Activated naive CD4-positive, alpha-beta T cell treated with anti-CD3 and anti-CD28 coated beads, Interleukin-2, amount 10 ng/mL, durations not matched to agents 7 days and 5 days (primary cell): ENCODE results near the gene GDAP2.
A peak's percentile ranks its signal among the peaks of the same experiment; 100 is the strongest.

ENCODE experiments used
- CTCF ChIA-PET: fragments of 350-600 bp; sonication (Branson Sonifier 250); formaldehyde crosslinking; loops from one replicate; lab custom pipeline; 2021; ENCODE audit warnings: antibody characterized with exemption; lab: Charles Lee
- DNase-seq: peaks from one replicate; pipeline ENCODE4 v3.0.0-alpha.2; 2020
- H3K27ac Mint-ChIP-seq: one replicate; pipeline ENCODE4 v1.8.0; 2021; ENCODE audit warnings: mild to moderate bottlenecking, moderate library complexity, mixed read lengths
- H3K27me3 Mint-ChIP-seq: one replicate; pipeline ENCODE4 v1.8.0; 2021; ENCODE audit warnings: mild to moderate bottlenecking, mixed read lengths
- H3K36me3 Mint-ChIP-seq: one replicate; pipeline ENCODE4 v1.8.0; 2021; ENCODE audit warnings: mixed read lengths
- H3K4me1 Mint-ChIP-seq: one replicate; pipeline ENCODE4 v1.8.0; 2021; ENCODE audit warnings: mixed read lengths
- H3K4me3 Mint-ChIP-seq: one replicate; pipeline ENCODE4 v1.8.0; 2021; ENCODE audit warnings: mild to moderate bottlenecking, moderate library complexity, mixed read lengths
- H3K9me3 Mint-ChIP-seq: one replicate; pipeline ENCODE4 v1.8.0; 2021; ENCODE audit warnings: mixed read lengths

GDAP2 gene, protein sequence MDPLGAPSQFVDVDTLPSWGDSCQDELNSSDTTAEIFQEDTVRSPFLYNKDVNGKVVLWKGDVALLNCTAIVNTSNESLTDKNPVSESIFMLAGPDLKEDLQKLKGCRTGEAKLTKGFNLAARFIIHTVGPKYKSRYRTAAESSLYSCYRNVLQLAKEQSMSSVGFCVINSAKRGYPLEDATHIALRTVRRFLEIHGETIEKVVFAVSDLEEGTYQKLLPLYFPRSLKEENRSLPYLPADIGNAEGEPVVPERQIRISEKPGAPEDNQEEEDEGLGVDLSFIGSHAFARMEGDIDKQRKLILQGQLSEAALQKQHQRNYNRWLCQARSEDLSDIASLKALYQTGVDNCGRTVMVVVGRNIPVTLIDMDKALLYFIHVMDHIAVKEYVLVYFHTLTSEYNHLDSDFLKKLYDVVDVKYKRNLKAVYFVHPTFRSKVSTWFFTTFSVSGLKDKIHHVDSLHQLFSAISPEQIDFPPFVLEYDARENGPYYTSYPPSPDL

GRCh38 chr1:117929343-117930172 lies at the start of gene GDAP2, which contains the start of gene WDR3:
Gene GDAP2 (minus strand): TSS chr1:117929621. CDS start chr1:117920357, 9,264 bp downstream.
Gene WDR3 (plus strand): TSS chr1:117929739. CDS start chr1:117933320, 3,581 bp downstream.
- Mint-ChIP-seq H3K36me3 (peaks cover 12% of the 10 kb centered on the region), H3K4me1 (peaks cover 42% of the 10 kb centered on the region), H3K27me3 (peaks cover 9% of the 10 kb centered on the region), H3K27ac (peak within 1 kb of the TSS; percentile 90), H3K9me3 (no peaks in the 10 kb centered on the region), H3K4me3 (peak within 1 kb of the TSS; percentile 90)
- CTCF ChIA-PET = interaction anchor here (0.6 to 3.1 kb wide), 2 partner anchors 34 to 53 kb away, joined by 3 to 15 read pairs; no protein-coding TSS in a partner anchor
- DNase-seq = peak; percentile 98

GRCh38 chr1:117976381-117976780 lies 47.0 kb upstream of the GDAP2 start:
- CTCF ChIA-PET = no interaction called here
- Mint-ChIP-seq H3K4me3 (no peak overlapping the region), H3K27me3 (peaks cover 6% of the 10 kb centered on the region), H3K9me3 (no peaks in the 10 kb centered on the region), H3K36me3 (no peaks in the 10 kb centered on the region), H3K27ac (no peak overlapping the region), H3K4me1 (no peaks in the 10 kb centered on the region)
- no peak for DNase-seq

- Mint-ChIP-seq H3K9me3 (no peaks in the 10 kb centered on the region), H3K27ac (no peak overlapping the region), H3K27me3 (peaks cover 9% of the 10 kb centered on the region), H3K4me3 (no peak overlapping the region), H3K36me3 (no peaks in the 10 kb centered on the region), H3K4me1 (no peaks in the 10 kb centered on the region)
- no peak for DNase-seq
- CTCF ChIA-PET = no interaction called here
Measured at GRCh38 chr1:117971777-117972176, 42.4 kb upstream of the GDAP2 start.

GRCh38 chr1:117970252-117970651 lies 40.8 kb upstream of the GDAP2 start:
- Mint-ChIP-seq H3K4me3 (no peak overlapping the region), H3K4me1 (no peaks in the 10 kb centered on the region), H3K27ac (no peak overlapping the region), H3K9me3 (no peaks in the 10 kb centered on the region), H3K36me3 (no peaks in the 10 kb centered on the region), H3K27me3 (peaks cover 9% of the 10 kb centered on the region)
- CTCF ChIA-PET = no interaction called here
- no peak for DNase-seq

DNA sequence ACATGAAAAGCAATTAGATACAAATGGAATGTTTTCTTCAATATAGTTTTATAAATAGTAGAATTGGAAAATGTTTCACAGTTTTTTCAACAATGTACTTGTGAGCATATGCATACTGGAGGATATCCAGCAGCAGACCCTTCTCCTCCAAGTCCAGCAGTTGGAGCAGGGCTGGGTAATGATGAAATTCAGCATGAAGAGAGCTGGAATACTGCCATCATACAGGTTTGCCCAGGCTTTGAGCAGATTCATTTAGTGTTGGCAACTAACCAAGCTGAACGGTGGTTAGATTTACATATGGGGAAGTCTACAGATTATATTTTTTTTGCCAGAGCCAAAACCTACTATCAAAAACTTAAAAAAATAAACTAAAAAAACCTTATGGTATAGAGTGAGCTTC lies 38.5 kb upstream of the GDAP2 start:
- Mint-ChIP-seq H3K4me1 (no peaks in the 10 kb centered on the region), H3K4me3 (no peak overlapping the region), H3K27me3 (peaks cover 4% of the 10 kb centered on the region), H3K36me3 (peaks cover 2% of the 10 kb centered on the region), H3K27ac (no peak overlapping the region), H3K9me3 (no peaks in the 10 kb centered on the region)
- CTCF ChIA-PET = no interaction called here
- no peak for DNase-seq

- peaks cover 2% of the 10 kb centered on the region for H3K36me3 Mint-ChIP-seq
- no peak overlapping the region for H3K4me3 Mint-ChIP-seq
- CTCF ChIA-PET = no interaction called here
Measured at GRCh38 chr1:117967477-117967876, 38.1 kb upstream of the GDAP2 start.

GRCh38 chr1:117964290-117965038 lies 35.0 kb upstream of the GDAP2 start:
- CTCF ChIA-PET = no interaction called here
- H3K36me3 Mint-ChIP-seq = peaks cover 10% of the 10 kb centered on the region
- H3K27ac Mint-ChIP-seq = no peak overlapping the region
- H3K4me1 Mint-ChIP-seq = no peaks in the 10 kb centered on the region
- H3K9me3 Mint-ChIP-seq = no peaks in the 10 kb centered on the region
- no peak overlapping the region for H3K4me3 Mint-ChIP-seq
- no peaks in the 10 kb centered on the region for H3K27me3 Mint-ChIP-seq
- DNase-seq = no peak

More at GRCh38 chr1:117967477-117967876, 38.1 kb upstream of the GDAP2 start:
- no peak overlapping the region for H3K27ac Mint-ChIP-seq
- no peaks in the 10 kb centered on the region for H3K9me3 Mint-ChIP-seq
- no peak for DNase-seq
- H3K4me1 Mint-ChIP-seq = no peaks in the 10 kb centered on the region
- peaks cover 4% of the 10 kb centered on the region for H3K27me3 Mint-ChIP-seq

DNA sequence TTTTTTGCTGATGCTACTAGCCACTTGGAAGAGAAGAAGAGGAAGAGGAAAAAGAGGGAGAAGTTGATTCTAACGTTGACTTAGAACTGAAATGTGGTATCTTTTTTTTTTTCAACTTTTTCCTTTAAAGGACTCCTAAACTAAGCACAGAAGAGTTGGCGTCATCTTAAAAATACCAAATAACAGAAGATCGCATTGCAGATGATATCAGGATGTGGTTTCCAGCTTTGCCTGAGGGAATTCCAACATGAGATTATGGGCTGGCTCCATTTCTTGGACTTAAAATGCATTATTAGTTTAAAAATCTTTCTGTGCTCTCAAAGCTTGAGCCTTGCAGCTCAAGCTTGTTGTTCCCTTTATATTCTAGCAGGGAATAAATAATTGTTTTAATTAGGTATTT lies 29.9 kb upstream of the GDAP2 start:
- Mint-ChIP-seq H3K4me1 (no peaks in the 10 kb centered on the region), H3K9me3 (no peaks in the 10 kb centered on the region), H3K27ac (no peak overlapping the region), H3K27me3 (no peaks in the 10 kb centered on the region), H3K36me3 (peaks cover 39% of the 10 kb centered on the region), H3K4me3 (no peak overlapping the region)
- CTCF ChIA-PET = no interaction called here
- DNase-seq = no peak

DNA sequence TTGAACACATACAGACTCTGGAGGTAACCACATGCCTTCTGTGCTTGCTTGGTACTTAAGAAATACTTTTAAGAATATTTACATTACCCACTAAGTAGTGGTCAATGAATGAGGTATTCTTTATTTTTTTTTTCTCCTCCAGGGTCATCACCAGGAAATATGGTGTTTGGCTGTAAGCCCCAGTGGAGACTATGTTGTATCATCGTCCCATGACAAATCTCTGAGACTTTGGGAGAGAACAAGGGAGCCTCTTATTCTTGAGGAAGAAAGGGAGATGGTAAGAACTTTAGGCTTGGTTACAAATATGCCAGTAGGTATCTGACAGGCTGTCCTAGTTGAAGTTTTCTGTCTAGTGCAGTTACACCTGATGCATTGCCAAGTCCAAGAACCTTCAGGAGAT lies 23.0 kb upstream of the GDAP2 start:
- H3K36me3 Mint-ChIP-seq = peaks cover 51% of the 10 kb centered on the region
- DNase-seq = no peak
- CTCF ChIA-PET = no interaction called here
- no peak overlapping the region for H3K4me3 Mint-ChIP-seq
- H3K27ac Mint-ChIP-seq = no peak overlapping the region
- H3K9me3 Mint-ChIP-seq = no peaks in the 10 kb centered on the region
- no peaks in the 10 kb centered on the region for H3K27me3 Mint-ChIP-seq
- H3K4me1 Mint-ChIP-seq = no peaks in the 10 kb centered on the region

- Mint-ChIP-seq H3K27me3 (no peaks in the 10 kb centered on the region), H3K36me3 (peaks cover 56% of the 10 kb centered on the region), H3K4me1 (no peaks in the 10 kb centered on the region), H3K9me3 (no peaks in the 10 kb centered on the region), H3K27ac (no peak overlapping the region), H3K4me3 (no peak overlapping the region)
- DNase-seq = no peak
- CTCF ChIA-PET = no interaction called here
Measured at GRCh38 chr1:117942293-117942692, 12.9 kb upstream of the GDAP2 start.

DNA sequence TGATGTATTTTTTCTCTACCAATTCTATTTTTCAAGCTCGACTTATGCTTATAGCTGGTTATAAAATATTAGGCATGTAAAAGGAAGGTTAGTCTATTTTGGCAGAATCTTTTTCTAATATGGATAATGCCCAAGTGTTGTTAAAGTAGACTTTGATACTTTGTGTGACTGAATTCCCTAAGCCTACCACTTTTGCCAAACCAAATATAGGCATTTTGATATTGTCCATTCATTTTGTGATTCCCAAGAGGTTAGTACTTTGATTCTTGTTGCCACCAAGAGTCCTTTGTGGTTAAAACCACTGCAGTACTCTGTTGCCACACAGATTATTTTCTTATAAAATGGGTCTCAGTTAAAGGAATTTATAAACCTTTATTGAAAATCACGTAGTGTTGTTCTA lies 4.3 kb upstream of the GDAP2 start:
- Mint-ChIP-seq H3K4me3 (no peak overlapping the region), H3K4me1 (peaks cover 29% of the 10 kb centered on the region), H3K9me3 (no peaks in the 10 kb centered on the region), H3K27ac (no peak overlapping the region), H3K36me3 (peaks cover 23% of the 10 kb centered on the region), H3K27me3 (peaks cover 9% of the 10 kb centered on the region)
- CTCF ChIA-PET = no interaction called here
- no peak for DNase-seq

- Mint-ChIP-seq H3K27me3 (peaks cover 9% of the 10 kb centered on the region), H3K36me3 (peaks cover 17% of the 10 kb centered on the region), H3K9me3 (no peaks in the 10 kb centered on the region), H3K27ac (no peak overlapping the region), H3K4me3 (no peak overlapping the region), H3K4me1 (peaks cover 38% of the 10 kb centered on the region)
- CTCF ChIA-PET = no interaction called here
- no peak for DNase-seq
Measured at GRCh38 chr1:117932576-117932975, 3.2 kb upstream of the GDAP2 start.

- H3K36me3 Mint-ChIP-seq = peaks cover 14% of the 10 kb centered on the region
- CTCF ChIA-PET = interaction anchor here (0.6 to 3.1 kb wide), 2 partner anchors 35 to 54 kb away, joined by 3 to 15 read pairs; no protein-coding TSS in a partner anchor
- H3K4me3 Mint-ChIP-seq = peak overlapping the region; percentile 90
- peaks cover 9% of the 10 kb centered on the region for H3K27me3 Mint-ChIP-seq
- DNase-seq = no peak
- H3K27ac Mint-ChIP-seq = peak overlapping the region; percentile 90
- peaks cover 42% of the 10 kb centered on the region for H3K4me1 Mint-ChIP-seq
- H3K9me3 Mint-ChIP-seq = no peaks in the 10 kb centered on the region
Measured at GRCh38 chr1:117930484-117930883, 1.1 kb upstream of the GDAP2 start.

DNA sequence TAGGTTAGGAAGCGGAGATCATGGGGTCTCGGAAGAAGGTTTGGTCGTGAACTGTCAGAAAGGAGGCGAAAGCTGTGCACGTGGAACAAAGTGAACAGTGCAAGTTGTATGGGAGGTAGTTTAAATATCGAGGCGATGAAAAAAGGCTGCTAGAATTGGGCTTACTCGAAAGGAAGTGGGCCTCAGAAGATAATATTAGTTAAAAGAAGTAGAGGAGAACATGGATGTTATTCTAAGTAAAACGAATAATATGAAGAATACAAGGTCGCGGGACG lies 689 bp upstream of the GDAP2 start:
- Mint-ChIP-seq H3K27ac (peak overlapping the region; percentile 90), H3K4me3 (peak overlapping the region; percentile 90), H3K4me1 (peaks cover 42% of the 10 kb centered on the region), H3K36me3 (peaks cover 14% of the 10 kb centered on the region), H3K9me3 (no peaks in the 10 kb centered on the region), H3K27me3 (peaks cover 9% of the 10 kb centered on the region)
- CTCF ChIA-PET = interaction anchor here (0.6 to 3.1 kb wide), 2 partner anchors 35 to 53 kb away, joined by 3 to 15 read pairs; no protein-coding TSS in a partner anchor
- DNase-seq = no peak
